ENCODE measurements around the gene TPPP3.
A peak's percentile ranks its signal among the peaks of the same experiment; 100 is the strongest.

The TPPP3 gene

GRCh38 chr16:67404740-67405226 lies 11.5 kb upstream of the TPPP3 start:
- H3K4me3 ChIP-seq (ENCODE audit: low read depth, low read length), result no peak overlapping the region
- TF ChIP-seq CTCF (IDR thresholded peaks at IDR 0.05; ENCODE audit: low read depth, low read length), result no peak

- no peak for TF ChIP-seq CTCF (IDR thresholded peaks at IDR 0.05; ENCODE audit: low read depth, low read length)
- no peak overlapping the region for H3K4me3 ChIP-seq (ENCODE audit: low read depth, low read length)
Observed at GRCh38 chr16:67403976-67404555, 10.8 kb upstream of the TPPP3 start.

GRCh38 chr16:67400901-67401300 lies 7.6 kb upstream of the TPPP3 start:
- no peak overlapping the region for H3K4me3 ChIP-seq (ENCODE audit: low read depth, low read length)
- TF ChIP-seq CTCF (IDR thresholded peaks at IDR 0.05; ENCODE audit: low read depth, low read length), result no peak

GRCh38 chr16:67399749-67400704 lies 6.7 kb upstream of the TPPP3 start:
- no peak for TF ChIP-seq CTCF (IDR thresholded peaks at IDR 0.05; ENCODE audit: low read depth, low read length)
- no peak overlapping the region for H3K4me3 ChIP-seq (ENCODE audit: low read depth, low read length)

- H3K4me3 ChIP-seq (ENCODE audit: low read depth, low read length), result no peak overlapping the region
- TF ChIP-seq CTCF (IDR thresholded peaks at IDR 0.05; ENCODE audit: low read depth, low read length), result peak; percentile 61
Observed at GRCh38 chr16:67399218-67399733, 6.0 kb upstream of the TPPP3 start.

GRCh38 chr16:67398546-67399217 lies 5.4 kb upstream of the TPPP3 start:
- TF ChIP-seq CTCF (IDR thresholded peaks at IDR 0.05; ENCODE audit: low read depth, low read length), result no peak
- H3K4me3 ChIP-seq (ENCODE audit: low read depth, low read length), result no peak overlapping the region
